ENCODE measurements around the gene ABTB2. TPM values are rescaled to one million over a fixed set of nuclear protein-coding genes. Genes with fewer than 3 reads are reported as not detected.

The ABTB2 gene
- total and polyA plus RNA-seq, 9 of the 15 experiments (the other 6 are each of a cell fraction or from before 2014, with no cell fraction given): 0.03 to 0.18 (median 0.12) TPM; not detected in 2

DNA sequence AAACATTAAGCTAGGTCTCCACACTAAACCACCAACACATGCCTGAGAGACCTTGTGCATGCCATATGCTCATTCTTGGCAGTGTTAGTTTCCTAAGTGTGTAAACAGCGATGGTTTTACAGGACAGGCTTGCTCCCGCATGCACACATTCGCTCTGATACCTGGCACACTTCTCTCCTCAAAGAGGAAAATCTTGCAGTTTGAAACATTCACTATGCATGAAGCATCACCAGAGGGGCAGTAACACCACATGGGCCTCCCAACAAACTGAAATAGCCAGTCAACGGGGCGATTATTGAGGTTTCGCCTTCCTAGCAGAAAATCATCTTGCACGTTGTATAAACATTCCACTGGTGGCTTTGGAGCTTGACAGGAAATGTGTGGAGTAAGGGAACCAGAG, 52.6 kb downstream of the ABTB2 start (continued):
- no peak for TF ChIP-seq NKRF (IDR thresholded peaks at IDR 0.05; ENCODE audit: borderline replicate concordance)

DNA sequence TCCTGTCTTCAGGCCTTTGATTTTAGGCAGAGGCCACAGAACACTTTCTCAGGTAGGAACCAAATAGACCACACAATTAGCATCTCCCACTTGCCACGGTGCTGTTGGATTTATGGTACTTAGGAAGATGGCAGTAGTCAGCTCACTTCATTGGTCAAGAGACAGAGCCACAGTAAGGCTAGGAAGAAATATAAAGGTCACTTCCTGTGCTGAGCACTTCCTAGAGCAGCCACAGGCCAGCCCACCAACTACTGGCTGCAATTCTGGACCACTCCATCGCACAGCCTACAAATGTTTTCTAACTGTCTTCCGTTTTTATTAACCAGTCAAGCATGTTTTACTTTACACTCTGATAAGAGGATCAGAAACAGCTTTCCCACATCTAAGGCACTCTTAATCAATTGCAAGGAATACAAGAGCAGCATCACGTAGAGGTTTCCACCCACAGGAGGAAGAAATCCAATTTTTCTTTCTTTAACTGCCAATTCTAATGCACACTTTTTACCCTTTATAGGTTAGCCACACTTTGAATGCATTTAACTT, 54.7 kb downstream of the ABTB2 start:
- H3K9me3 ChIP-seq (replicated peaks; ENCODE audit: control insufficient read depth, insufficient read depth, low read depth, low read length): no peaks in the 10 kb centered on the region
- in situ Hi-C loops (cut with MboI) (no loop called here), intact Hi-C loops (cut with micrococcal nuclease) (no loop called here)
- H3K4me2 ChIP-seq (ENCODE audit: insufficient read depth, low read length): no peak overlapping the region
- WGBS (ENCODE audit: insufficient coverage, low coverage, missing lambda C conversion rate): 5% methylated on average over 4 of the region's 4 CpGs
- no peaks in the 10 kb centered on the region for H3K4me1 ChIP-seq (replicated peaks in 1 of 2; ENCODE audit: control insufficient read depth in 2 of 2, insufficient read depth in 2 of 2, low read length in 2 of 2)
- no peak overlapping the region for H2AFZ ChIP-seq (ENCODE audit: low read depth, low read length)
- no peak for TF ChIP-seq TGIF2 (CRISPR knock-in tag; IDR thresholded peaks at IDR 0.05)
- no peak overlapping the region for H3K27ac ChIP-seq (ENCODE audit: extremely low read depth, low read depth, low read length)
- ChIA-PET POLR2A (no interaction called here), CTCF (ENCODE audit: low intra/inter-chr PET ratio) (no interaction called here)
- no peaks in the 10 kb centered on the region for H3K36me3 ChIP-seq (ENCODE audit: control insufficient read depth, insufficient read depth, low read length)
- peaks cover 18 to 34% of the 10 kb centered on the region in 2 experiments; a peak in 4 of 5 replicates for H3K27me3 ChIP-seq (ENCODE audit: control insufficient read depth in 2 of 2, insufficient read depth in 2 of 2, low read length in 2 of 2)
- FAIRE-seq (no peak), DNase-seq (ENCODE audit: extremely low read depth in 1 of 4, low spot score in 3 of 4) (no peak), ATAC-seq (no peak)
- H4K20me1 ChIP-seq (replicated peaks; ENCODE audit: control insufficient read depth, insufficient read depth, low read length): no peaks in the 10 kb centered on the region
- no peaks in the 10 kb centered on the region for H3K79me2 ChIP-seq (ENCODE audit: control insufficient read depth, insufficient read depth, low read length)
- no TSS peak for BruUV-seq (replicated peaks)
- no peaks in the 10 kb centered on the region for H3K9me1 ChIP-seq (ENCODE audit: control insufficient read depth, insufficient read depth, low read length)
- no peak overlapping the region for H3K4me3 ChIP-seq
- H3K9ac ChIP-seq (ENCODE audit: insufficient read depth in 1 of 2, low read depth in 2 of 2, low read length in 2 of 2): no peak overlapping the region

Measured in K562 (cell line).